COLO668 (cell line): ENCODE data around the gene DONSON.
A peak's percentile ranks its signal among the peaks of the same experiment; 100 is the strongest.
"Not testable (repeated sequence)": the region's sequence is repeated elsewhere in the genome, so short reads cannot be mapped to it uniquely, and the experiment has no call there.

Experiments used
- DNase-seq: peaks from one replicate; lab custom pipeline; 2025; ENCODE audit not compliant: unreplicated experiment; lab: John Stamatoyannopoulos, UW

The DONSON gene, protein sequence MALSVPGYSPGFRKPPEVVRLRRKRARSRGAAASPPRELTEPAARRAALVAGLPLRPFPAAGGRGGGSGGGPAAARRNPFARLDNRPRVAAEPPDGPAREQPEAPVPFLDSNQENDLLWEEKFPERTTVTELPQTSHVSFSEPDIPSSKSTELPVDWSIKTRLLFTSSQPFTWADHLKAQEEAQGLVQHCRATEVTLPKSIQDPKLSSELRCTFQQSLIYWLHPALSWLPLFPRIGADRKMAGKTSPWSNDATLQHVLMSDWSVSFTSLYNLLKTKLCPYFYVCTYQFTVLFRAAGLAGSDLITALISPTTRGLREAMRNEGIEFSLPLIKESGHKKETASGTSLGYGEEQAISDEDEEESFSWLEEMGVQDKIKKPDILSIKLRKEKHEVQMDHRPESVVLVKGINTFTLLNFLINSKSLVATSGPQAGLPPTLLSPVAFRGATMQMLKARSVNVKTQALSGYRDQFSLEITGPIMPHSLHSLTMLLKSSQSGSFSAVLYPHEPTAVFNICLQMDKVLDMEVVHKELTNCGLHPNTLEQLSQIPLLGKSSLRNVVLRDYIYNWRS

DNA sequence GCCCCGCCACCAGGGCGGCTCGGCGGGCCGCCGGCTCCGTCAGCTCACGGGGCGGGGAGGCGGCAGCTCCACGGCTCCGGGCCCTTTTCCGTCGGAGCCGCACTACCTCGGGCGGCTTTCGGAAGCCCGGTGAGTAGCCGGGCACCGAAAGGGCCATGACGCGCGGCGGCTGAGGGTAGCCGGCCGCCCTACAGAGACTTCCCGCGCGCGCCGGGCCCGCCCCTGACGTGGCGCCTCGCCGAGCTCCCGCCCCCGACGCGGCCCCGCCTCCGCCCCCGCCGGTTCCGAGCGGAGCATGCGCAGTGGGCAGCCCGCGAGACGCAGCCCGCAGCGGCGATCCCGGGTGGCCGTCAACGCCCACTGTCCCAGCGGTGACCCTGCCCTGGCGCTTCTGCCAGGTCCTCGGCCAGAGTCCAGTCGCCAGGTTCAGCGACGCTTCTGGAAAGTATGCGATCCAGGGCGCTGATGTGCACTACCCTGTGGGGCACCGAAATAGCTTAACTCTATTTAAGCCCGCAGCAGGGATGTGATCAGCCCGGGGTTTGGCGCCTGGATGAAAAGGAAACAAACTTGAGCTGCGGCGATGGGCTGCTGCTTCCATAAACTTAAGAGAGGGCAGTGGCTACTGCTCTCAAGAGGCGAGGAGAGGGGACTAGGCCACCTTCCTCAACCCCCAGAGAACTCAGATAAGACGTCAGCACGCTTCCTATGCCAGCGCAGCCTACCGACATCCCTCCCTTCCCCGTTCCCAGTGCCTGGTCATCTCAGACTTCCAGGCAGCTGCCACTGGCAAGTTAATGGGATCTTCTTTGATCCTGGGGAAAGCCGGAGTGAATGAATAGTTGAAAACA is at the start of gene DONSON:
Gene DONSON (minus strand): TSS at position 200 of the 851 bp plus-strand sequence. CDS start 43 bp downstream, at position 157.
- peak; percentile 95 for DNase-seq

DNA sequence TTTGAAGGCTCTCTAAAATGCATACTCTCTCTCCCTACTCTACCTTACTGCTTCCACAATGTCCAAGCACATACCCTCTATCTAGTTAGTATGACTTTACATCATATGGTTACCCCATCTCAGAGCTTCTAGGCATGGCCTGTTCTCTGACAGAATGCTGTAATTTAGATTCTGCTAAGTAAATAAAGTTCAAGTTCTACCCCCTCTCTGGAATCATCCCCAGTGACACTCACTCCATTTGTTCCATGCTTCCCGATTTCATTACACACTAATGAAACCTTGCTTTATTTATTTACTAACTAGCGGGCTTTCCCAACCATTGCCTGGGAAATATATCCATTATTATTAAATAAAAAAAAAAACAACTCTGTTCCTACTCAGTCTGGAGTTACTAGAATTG is 45.8 kb upstream of the DONSON start:
- no peak for DNase-seq

DNA sequence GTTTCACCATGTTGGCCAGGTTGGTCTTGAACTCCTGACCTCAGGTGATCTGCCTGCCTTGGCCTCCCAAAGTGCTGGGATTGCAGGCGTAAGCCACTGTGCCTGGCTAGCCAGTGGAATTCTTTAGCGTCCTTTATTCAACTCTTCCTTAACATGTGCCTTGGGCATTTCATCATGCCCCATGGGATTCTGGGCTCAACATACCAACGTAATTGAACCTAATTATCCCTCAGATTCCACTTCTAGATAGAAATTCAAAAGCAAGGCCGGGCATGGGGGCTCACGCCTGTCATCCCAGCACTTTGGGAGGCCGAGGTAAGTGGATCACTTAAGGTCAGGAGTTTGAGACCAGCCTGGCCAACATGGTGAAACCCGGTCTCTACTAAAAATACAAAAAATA is 37.7 kb upstream of the DONSON start:
- not testable (repeated sequence) for DNase-seq

DNA sequence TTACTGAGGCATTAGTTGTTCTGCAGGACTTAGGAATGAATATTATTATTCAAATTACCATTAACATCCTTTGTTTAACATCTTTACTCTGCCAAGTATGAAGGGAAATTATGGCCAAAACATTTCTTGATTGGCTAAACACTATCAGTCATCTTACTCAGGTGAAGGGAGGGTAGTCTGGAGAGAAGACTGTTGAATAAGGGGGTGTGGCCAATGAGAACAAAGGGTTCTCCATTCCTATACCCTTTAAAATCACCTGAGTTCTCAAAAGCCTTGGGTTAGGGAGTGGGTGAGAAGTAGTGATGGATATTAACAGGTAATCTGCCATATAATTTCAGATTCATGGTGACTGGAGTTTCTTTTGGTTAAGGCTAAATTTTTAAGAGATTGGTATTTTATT is 33.8 kb upstream of the DONSON start:
- no peak for DNase-seq

DNA sequence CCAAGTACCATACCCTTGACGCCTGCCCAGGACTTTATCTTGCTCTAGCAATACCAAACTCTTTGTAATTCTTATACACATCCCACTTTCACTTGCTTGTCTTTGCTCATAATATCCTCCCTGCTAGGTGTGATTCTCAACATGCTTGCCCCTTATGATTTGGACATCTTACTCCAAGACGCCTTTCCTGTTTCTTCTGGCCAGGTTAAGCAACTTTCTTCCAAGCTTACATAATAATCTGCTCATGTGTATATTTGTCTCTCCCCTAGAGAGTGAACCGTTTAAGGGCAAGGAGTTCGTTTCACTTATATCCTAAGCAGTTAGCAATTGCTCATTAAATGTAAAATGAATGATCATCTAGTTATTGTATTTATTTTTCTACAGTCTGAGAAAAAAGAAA is 31.2 kb upstream of the DONSON start:
- DNase-seq: no peak

DNA sequence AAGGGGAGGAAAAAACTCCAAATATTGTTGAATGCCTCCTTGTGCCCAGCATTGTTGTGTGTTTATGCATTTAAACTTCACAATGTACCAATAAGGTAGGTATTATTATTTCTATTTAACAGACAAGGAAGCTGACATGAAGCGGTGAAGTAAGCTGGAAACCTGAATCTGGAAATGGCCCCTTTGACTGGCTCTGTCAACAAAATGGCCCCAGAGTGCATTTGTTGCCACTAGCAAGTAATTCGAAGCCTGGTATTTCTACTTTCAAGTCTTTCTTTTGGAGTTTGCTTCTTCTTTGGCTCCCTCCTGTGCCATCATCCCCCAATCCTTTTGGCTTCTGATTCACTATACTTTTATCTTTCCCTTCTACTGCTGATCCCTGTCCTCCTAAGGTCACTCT is 29.9 kb upstream of the DONSON start:
- DNase-seq: no peak

DNA sequence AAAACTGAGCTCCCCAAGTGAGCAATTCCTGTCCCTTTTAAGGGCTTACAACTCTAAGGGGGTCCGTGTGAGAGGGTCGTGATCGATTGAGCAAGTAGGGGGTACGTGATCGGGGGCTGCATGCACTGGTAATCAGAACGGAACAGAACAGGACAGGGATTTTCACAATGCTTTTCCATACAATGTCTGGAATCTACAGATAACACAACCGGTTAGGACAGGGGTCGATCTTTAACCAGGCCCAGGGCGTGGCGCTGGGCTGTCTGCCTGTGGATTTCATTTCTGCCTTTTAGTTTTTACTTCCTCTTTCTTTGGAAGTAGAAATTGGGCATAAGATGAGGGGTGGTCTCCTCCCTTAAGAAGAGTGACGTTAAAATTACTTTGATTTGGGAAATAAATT is 29.1 kb upstream of the DONSON start:
- DNase-seq: not testable (repeated sequence)

DNA sequence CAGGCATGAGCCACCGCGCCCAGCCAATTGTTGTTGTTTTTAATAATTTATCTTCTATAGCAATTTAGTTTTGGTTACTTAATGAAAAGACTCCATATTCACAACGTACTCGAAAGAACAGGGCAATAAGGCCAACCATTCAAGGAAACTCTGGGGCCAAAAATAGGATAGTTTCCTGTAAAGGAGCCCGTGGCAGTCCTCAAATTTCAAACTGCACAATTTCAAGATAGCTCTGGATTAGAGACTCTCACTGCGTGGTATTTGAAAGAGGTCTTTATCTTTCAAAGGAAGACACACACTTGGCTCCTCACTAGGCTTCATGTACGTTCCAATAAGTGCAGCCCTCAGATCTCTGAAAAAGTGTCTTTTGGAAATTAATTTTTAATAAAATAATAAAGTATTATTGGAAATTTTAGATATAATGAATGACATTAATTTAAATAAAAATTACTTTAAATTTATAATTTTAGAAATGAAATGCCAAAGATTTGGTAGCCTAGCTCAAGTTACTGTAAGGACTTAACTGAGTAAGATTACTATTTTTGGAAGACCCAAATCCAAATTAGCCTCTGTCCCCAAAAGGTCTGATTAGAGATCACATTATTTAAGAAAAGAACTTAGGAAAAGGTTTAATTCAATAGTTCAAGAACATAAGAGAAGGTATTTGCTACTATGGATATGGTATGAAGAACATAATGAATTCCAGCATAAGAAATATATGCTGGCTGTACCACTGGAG is 22.7 kb upstream of the DONSON start:
- no peak for DNase-seq

DNA sequence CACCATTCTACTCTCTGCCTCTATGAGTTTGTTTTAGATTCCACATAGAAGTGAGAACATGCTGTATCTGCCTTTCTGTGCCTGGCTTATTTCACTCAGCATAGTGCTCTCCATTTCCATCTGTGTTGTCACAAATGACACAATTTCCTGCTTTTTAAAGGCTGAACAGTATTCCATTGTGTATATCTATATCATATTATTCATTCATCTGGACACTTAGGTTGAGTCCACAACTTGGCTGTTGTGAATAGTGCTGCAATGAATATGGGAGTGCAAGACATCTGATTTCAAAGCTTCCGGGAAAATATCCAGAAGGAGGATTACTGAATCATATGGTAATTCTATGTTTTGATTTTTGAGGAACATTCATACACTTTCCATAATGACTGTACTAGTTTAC is 20.1 kb upstream of the DONSON start:
- no peak for DNase-seq

DNA sequence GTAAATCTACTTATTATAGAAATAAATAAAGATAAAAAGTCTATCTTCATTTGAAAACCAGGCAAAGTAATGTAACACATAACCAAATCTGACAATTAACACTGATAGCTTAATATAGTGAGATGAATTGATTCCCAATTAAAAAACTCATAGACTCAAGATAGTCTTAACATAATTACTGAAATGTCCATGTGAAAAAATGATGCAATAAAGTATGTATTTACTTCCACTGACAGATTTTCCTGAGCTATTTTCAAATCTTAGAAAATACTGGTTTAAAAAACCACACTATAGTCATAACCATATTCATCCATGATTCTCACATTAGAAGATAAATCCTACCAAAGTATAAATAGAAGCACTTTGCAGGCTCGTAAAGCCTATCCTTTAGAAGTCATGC is 9.6 kb upstream of the DONSON start:
- no peak for DNase-seq

DNA sequence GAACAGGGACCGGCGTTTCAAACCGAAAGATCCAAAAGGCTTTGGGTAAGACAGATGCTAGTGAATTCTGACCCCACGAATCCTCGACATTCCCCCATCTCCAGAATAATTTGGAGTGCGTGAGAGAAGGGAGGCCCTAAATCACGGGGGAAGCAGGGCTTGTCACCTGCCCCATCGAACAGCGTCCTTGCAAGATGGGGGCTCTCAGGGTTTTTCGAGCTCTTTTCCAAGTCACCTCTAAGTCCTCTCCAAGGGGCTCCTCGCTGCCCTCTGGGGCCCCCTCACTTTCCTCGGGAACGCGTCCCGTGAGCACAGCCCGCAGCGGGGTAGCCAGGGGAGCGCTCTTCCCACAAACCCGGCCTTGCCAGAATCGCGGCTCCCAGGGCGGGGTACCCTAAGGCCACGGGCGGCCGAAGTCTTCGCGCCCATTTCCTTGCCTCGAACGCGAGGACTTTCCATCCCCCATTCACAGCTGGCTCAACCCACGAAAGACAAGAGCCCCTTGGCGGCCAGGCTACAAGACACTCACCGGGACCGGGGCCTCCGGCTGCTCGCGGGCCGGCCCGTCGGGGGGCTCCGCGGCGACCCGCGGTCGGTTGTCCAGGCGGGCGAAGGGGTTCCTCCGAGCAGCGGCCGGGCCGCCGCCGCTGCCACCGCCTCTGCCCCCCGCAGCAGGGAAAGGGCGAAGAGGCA is 546 bp downstream of the DONSON start:
- peak; percentile 63 for DNase-seq

DNA sequence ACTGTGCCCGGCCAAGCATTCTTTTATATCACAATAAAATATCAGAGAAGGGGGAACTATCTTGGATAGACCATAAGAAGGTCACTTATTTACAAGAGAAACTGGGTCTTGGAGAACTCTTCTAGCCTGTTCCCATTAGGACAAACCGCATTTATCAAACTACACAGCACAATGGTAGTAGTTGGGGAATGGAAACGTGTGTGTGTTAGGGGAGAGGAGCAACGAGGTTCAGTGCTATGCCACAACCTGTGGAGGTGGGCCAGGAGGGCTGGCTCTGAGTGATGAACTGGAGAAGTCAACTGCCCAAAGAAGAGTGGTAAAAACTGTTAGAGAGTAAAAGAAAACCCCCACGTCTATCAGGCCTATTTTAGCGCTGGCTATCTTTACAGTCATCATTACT is 1.6 kb downstream of the DONSON start:
- no peak for DNase-seq

DNA sequence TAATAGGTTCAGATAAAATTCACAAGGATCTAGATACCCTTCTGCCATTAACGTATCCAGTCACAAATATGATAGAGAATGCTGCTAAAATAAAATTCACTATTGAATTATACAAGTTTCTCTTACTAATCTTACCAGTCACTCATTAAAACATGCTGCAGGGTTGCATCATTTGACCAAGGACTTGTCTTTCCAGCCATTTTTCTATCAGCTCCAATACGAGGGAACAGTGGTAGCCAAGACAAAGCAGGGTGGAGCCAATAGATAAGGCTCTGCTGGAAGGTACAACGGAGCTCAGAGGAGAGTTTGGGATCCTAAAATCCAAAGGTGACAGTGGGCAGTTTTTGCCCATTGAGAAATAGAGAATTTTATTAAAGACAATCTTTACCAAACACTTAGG is 4.0 kb downstream of the DONSON start:
- no peak for DNase-seq

DNA sequence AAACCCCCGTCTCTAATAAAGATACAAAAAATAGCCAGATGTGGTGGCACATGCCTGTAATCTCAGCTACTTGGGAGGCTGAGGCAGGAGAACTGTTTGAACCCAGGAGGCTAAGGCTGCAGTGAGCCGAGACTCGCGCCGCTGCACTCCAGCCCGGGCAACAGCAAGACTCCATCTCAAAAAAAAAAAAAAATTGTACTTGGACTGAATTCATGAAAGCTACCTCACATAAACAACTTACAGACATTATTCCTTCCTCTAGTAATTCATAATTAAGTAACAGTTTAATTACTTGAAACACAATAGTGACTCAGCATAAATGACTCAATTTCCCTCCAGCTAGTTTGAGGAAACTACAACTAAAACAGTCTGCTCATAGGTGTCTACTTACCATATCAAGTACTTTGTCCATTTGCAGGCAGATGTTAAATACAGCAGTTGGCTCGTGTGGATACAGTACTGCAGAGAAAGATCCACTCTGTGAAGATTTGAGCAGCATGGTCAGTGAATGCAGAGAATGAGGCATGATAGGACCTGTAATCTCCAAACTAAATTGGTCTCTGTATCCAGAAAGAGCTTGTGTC is 9.4 kb downstream of the DONSON start:
- DNase-seq: no peak

DNA sequence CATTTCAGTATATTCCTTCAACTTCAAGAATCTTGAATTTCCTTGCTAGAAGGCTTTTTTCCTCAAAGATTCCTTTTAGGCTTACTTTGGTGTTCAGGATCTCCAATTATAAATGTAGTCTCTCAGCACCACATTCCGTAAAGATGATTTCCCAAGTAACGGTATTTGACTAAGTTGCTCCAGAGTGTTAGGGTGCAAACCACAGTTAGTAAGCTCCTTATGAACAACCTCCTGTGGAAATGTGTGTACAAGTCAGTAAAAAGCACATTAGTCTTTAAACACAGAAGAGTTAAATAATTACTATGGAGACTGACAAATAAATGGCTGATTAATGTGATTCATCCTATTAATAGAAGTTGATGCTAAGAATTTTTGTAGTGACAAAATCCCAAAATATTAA is 10.3 kb downstream of the DONSON start:
- DNase-seq: no peak

DNA sequence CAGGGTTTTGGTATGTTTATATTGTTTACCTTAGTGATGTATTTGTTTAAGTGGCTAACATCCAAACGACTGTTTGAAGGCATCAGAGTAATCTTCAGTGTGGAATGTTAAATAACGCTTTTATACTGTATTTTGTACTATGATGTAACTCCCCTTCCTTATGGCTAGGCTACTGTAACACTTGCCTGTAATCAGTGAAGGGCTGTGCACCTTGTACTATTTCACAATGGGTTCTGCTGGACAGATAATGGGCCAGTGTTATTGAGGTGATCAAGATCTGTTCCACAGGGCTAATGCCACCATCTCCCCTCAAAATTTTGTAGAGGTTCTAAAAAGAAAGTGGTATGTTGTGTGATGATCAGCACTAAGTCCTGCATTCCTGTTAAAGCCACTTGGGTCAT is 11.7 kb downstream of the DONSON start:
- DNase-seq: not testable (repeated sequence)

DNA sequence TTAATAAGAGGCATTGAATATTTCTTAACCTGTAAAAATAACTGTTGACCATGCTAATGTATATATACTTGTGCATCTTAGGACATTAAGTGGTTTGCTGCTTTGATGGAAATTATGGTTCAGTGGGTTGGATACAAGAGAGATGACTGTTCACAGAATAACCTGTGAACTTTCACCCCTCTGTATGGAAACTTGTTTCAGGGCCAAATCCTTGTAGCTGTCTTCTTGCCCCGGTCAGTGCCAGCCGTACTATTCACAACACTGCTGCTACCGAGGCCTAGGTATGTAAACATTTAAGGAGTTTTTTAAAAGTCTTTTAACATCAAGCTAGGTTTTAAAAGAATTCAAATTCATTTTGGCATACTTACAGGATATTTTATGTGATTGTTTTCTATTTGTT is 16.1 kb downstream of the DONSON start:
- no peak for DNase-seq

DNA sequence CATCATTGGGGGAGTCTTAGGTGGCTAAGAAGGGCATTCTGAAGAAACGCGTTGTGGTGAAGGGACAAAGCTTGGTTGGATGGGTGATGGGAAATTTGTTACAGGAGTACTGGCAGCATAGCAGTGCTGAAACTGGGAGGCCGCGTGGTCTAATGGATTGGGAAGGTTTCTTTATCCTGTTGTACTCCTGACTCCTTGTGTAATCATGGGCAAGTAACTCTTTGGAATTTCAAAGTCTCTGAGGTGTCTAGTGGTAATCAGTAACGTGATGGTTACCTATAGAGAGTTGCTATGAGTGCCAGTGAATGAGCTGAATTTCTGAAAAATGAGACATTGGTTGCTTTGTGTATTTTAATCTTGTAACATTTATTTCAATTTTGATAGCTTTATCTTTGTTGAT is 18.5 kb downstream of the DONSON start:
- DNase-seq: no peak

DNA sequence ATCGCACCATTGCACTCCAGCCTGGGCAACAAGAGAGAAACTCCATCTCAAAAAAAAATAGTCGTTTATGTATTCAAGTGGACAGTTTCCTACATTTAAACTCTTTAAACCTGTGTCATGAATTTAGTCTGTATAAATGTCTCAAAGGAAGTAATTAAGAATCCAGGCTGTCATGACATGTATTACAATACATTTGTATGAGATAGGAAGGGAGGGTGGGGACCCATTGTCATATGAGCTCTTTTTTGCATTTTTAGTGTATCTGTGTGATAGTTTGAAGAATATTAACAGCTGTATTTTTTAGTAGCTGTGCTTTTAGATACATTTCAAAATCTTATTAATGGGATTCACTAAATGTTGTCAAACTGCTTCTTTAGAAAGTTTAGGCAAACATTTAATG is 20.0 kb downstream of the DONSON start:
- DNase-seq: no peak

DNA sequence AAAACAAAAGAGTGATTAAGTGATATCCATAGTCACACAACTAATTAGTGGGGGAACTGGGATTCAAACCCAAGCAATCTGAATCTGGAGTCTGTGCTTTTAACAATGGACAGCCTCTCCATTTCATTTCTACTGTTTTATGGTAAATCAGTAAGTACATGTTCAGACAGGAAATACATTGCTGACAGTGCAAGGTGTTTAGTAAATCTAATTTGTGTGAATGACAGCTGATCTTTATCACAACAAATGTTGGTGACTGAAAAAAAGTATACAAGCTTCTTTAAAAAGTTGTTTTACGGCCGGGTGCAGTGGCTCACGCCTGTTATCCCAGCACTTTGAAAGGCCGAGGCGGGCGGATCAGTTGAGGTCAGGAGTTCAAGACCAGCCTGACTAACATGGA is 20.6 kb downstream of the DONSON start:
- no peak for DNase-seq
